Duodenal mucosa (tissue), 2 donors: ENCODE results near the gene ENKD1.

Source experiments
- H3K27ac ChIP-seq: one replicate; pipeline ENCODE4 v1.7.0; 2013; ENCODE audit warnings: low read depth, low read length
- H3K27me3 ChIP-seq, 2 donors: one replicate each; pipeline ENCODE4 v1.7.0; 2013; ENCODE audit warnings: low read length in 2 of 2, control low read depth in 1 of 2; ENCODE audit not compliant: insufficient read depth in 2 of 2, control insufficient read depth in 1 of 2
- H3K36me3 ChIP-seq, 2 donors: one replicate each; pipeline ENCODE4 v1.7.0; 2013; ENCODE audit warnings: low read length in 2 of 2, control low read depth in 1 of 2; ENCODE audit not compliant: insufficient read depth in 2 of 2, control insufficient read depth in 1 of 2
- H3K4me1 ChIP-seq, 2 donors: one replicate each; pipeline ENCODE4 v1.7.0; 2013; ENCODE audit warnings: low read length in 2 of 2, control low read depth in 1 of 2; ENCODE audit not compliant: insufficient read depth in 2 of 2, control insufficient read depth in 1 of 2
- H3K4me3 ChIP-seq, 2 donors: one replicate each; pipeline ENCODE4 v1.7.0; 2013; ENCODE audit warnings: low read length in 2 of 2, low read depth in 1 of 2
- H3K9ac ChIP-seq, 2 donors: one replicate each; pipeline ENCODE4 v1.7.0; 2013; ENCODE audit warnings: low read length in 2 of 2, low read depth in 1 of 2
- H3K9me3 ChIP-seq, 2 donors: one replicate each; pipeline ENCODE4 v1.7.0; 2013; ENCODE audit warnings: low read length in 2 of 2, control low read depth in 1 of 2; ENCODE audit not compliant: control insufficient read depth in 1 of 2

ENKD1 gene

GRCh38 chr16:67672739-67673662 is 6.5 kb upstream of the ENKD1 start:
- H3K9me3 ChIP-seq = no peaks in the 10 kb centered on the region
- H3K9ac ChIP-seq = peak overlapping the region; percentile 3 to 31

DNA sequence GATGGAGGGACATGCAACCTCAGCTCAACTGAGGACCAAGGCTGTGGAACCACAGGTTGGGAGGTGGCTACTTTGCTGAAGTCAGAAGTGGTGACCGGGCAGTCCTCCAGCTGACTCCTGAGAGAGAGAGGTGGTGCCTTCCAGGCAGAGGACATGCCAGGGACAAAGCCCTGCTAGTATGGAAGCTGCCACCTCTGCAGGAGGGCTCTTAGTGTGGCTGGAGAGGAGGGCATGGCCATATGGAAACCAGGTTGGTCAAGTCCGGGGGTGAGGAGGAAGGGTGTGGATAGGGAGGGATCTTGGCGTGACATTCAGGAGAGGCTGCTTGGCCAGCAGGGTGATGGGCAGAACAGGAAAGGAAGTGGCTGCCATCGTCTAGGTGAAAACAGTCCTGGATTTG is 5.8 kb upstream of the ENKD1 start:
- Histone ChIP-seq H3K4me1 (peaks cover 25 to 28% of the 10 kb centered on the region in 2 donors), H3K9ac (no peak overlapping the region), H3K36me3 (peaks cover 0 to 8% of the 10 kb centered on the region in 2 donors), H3K9me3 (no peaks in the 10 kb centered on the region), H3K4me3 (no peak overlapping the region), H3K27me3 (no peaks in the 10 kb centered on the region), H3K27ac (no peak overlapping the region)

More at GRCh38 chr16:67672739-67673662, 6.5 kb upstream of the ENKD1 start:
- no peaks in the 10 kb centered on the region for H3K27me3 ChIP-seq
- peaks cover 0 to 8% of the 10 kb centered on the region in 2 donors for H3K36me3 ChIP-seq
- peaks cover 21 to 22% of the 10 kb centered on the region in 2 donors for H3K4me1 ChIP-seq
- no peak overlapping the region for H3K4me3 ChIP-seq
- H3K27ac ChIP-seq = peak overlapping the region; percentile 68

DNA sequence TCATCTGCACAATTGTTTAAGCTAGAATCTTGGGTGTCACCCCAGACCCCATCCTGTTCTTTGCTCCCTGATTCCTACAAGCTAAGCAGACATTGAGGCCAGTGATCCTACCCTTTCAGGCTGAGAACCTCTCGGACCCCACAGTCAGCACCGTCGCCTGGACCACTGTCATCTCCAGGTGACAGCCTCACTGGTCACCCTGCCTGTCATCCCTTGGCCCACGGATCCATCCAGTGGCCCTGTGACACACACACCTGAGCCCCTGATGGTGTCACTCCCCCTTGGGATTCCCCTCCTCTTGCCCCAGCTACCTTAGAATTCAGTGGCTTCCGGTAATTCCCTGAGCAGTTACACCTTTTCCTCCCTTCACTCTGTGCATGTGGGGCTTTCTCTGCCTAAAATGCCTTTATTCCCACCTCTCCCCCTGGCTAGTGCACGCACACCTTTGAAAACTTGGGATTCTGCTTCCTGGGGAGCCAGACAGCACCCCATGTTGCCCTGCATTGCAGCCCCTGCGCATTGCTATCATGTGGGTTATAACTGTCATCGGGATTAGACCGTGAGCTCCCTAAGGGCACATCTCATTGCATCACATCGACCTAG is 3.0 kb upstream of the ENKD1 start:
- no peaks in the 10 kb centered on the region for H3K36me3 ChIP-seq
- H3K9ac ChIP-seq = no peak overlapping the region
- H3K9me3 ChIP-seq = no peaks in the 10 kb centered on the region
- no peak overlapping the region for H3K27ac ChIP-seq
- H3K27me3 ChIP-seq = no peaks in the 10 kb centered on the region
- H3K4me1 ChIP-seq = peaks cover 27 to 36% of the 10 kb centered on the region in 2 donors
- H3K4me3 ChIP-seq = no peak overlapping the region

GRCh38 chr16:67668495-67669157 is 2.1 kb upstream of the ENKD1 start:
- H3K36me3 ChIP-seq = no peaks in the 10 kb centered on the region
- H3K4me3 ChIP-seq = no peak overlapping the region
- no peaks in the 10 kb centered on the region for H3K27me3 ChIP-seq
- H3K27ac ChIP-seq = no peak overlapping the region
- peaks cover 19 to 32% of the 10 kb centered on the region in 2 donors for H3K4me1 ChIP-seq
- no peak overlapping the region for H3K9ac ChIP-seq
- H3K9me3 ChIP-seq = no peaks in the 10 kb centered on the region

DNA sequence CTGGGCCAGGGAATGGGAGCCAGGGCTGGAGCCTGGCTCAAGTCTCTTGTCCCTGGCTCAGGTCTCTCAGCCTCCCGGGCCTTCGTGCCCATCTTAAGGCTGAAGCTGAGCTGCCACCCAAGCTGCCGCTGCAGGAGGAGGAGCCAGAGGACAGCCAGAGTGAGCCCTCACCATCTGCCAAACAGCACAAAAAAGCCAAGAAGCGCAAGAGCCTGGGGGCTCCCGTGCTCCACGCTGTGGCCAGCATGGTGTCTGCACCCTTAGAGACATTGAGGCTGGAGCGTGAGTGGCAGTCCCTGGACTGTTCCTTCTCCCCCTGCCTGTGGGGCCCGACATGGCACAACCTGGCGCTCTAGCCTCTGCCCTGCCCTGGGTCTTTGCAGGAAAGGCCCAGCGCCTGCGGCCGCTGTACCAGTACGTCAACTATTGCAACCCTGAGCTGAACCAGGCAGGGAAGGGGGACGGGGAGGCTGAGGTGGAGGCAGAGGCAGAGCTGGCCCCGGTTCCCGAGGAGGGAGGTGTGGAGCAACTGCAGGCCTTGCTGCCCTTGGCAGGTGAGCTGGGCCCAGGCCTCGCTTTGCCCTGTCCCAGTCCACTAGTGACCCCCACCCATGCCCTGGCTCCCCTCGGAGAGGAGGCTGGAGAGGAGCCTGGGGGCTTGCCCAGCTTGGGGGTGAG is 1.4 kb upstream of the ENKD1 start:
- H3K4me1 ChIP-seq = peaks cover 12 to 26% of the 10 kb centered on the region in 2 donors
- no peaks in the 10 kb centered on the region for H3K27me3 ChIP-seq
- H3K9ac ChIP-seq = no peak overlapping the region
- no peak overlapping the region for H3K27ac ChIP-seq
- H3K9me3 ChIP-seq = no peaks in the 10 kb centered on the region
- peak overlapping the region; percentile 74 to 82 for H3K4me3 ChIP-seq
- H3K36me3 ChIP-seq = no peaks in the 10 kb centered on the region

GRCh38 chr16:67667453-67667816 is 885 bp upstream of the ENKD1 start:
- no peaks in the 10 kb centered on the region for H3K9me3 ChIP-seq
- H3K9ac ChIP-seq = no peak overlapping the region
- no peak overlapping the region for H3K27ac ChIP-seq
- no peaks in the 10 kb centered on the region for H3K36me3 ChIP-seq
- no peaks in the 10 kb centered on the region for H3K27me3 ChIP-seq
- H3K4me1 ChIP-seq = peaks cover 11 to 24% of the 10 kb centered on the region in 2 donors
- peak overlapping the region; percentile 74 to 82 for H3K4me3 ChIP-seq

DNA sequence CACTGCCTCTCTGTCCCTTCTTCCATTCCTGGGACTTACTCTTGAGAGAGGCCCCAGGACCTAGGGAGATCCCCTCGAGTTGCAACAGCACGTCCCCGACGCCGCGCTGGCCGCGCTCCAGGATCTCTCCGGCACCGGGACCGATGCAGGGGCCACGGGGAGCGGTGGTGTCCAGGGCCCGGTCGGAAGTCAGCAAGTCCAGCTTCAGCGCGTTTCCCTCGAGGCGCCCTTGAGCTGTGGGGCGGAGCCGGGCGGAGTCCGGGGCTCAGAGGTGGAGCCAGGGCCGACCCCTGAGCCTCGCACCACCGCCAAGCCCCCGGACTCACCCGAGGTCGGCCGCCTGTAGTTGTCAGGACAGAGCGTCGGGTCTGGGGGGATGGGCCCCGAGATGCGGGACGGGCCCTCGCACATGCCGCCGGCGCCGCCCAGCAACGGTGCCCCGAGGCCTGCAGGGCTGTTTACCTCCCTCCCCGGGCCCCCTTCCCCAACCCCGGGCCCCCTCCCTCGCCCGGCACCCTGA is 458 bp downstream of the ENKD1 start:
- H3K27ac ChIP-seq = no peak overlapping the region
- H3K4me1 ChIP-seq = peaks cover 11 to 31% of the 10 kb centered on the region in 2 donors
- peak overlapping the region in 1 of 2 donors; percentile 64 for H3K9ac ChIP-seq
- peak overlapping the region; percentile 74 to 82 for H3K4me3 ChIP-seq
- H3K27me3 ChIP-seq = no peaks in the 10 kb centered on the region
- H3K9me3 ChIP-seq = no peaks in the 10 kb centered on the region
- H3K36me3 ChIP-seq = no peaks in the 10 kb centered on the region

DNA sequence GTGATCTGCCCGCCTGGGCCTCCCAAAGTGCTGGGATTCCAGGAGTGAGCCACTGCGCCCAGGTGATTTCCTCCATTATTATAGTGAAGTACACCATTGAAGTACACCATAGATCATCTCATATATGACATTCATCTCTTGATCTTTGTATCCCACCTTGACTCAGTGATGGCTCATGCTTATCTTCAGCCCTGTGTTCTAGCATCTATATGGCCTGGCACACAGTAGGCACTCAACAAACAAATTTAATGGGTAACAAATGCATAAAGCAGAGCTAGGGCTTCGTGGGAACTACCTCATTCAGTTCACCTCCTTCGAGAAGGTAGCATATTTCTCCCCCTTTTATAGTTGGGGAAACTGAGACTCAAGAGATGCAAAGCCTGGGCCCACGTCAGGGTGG is 952 bp downstream of the ENKD1 start:
- Histone ChIP-seq H3K27me3 (no peaks in the 10 kb centered on the region), H3K4me3 (peak overlapping the region; percentile 74 to 82), H3K9me3 (no peaks in the 10 kb centered on the region), H3K36me3 (no peaks in the 10 kb centered on the region), H3K27ac (no peak overlapping the region), H3K9ac (no peak overlapping the region), H3K4me1 (peaks cover 11 to 33% of the 10 kb centered on the region in 2 donors)

DNA sequence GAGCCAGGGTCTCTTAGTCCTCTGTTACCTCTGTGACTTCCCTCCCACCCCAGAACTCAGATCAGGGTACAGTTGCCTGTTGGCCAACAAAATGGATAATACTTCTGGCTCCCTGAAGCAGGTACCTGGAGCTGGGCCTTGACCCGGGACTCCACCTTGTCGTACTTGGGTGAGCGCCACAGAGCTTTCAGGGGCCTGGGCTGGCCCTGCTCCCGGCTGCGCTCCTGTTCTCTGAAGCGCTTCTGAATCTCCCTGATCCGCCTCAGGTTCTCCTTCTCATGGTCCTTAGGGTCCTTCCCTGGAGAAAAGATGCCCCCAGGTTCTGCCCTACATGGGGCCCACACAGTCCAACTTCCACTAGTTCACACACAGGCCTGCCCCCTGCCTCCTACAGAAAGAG is 1.7 kb downstream of the ENKD1 start:
- Histone ChIP-seq H3K9ac (no peak overlapping the region), H3K4me1 (peaks cover 11 to 36% of the 10 kb centered on the region in 2 donors), H3K27ac (no peak overlapping the region)

More for the DNA sequence above, 1.7 kb downstream of the ENKD1 start:
- Histone ChIP-seq H3K9me3 (no peaks in the 10 kb centered on the region), H3K27me3 (no peaks in the 10 kb centered on the region), H3K4me3 (no peak overlapping the region), H3K36me3 (no peaks in the 10 kb centered on the region)
